GM10847 (cell line): ENCODE measurements around the gene TGFBR2.

ENCODE experiments used
- POLR2A ChIP-seq: IDR thresholded peaks from 2 replicates; pipeline ENCODE4 v1.6.1; 2011; ENCODE audit not compliant: insufficient read length; ENCODE audit errors: extremely low read depth

The TGFBR2 gene

GRCh38 chr3:30596152-30596551 lies 10.2 kb upstream of the TGFBR2 start:
- no peak for TF ChIP-seq POLR2A

GRCh38 chr3:30597131-30597768 lies 9.2 kb upstream of the TGFBR2 start:
- TF ChIP-seq POLR2A, result no peak

DNA sequence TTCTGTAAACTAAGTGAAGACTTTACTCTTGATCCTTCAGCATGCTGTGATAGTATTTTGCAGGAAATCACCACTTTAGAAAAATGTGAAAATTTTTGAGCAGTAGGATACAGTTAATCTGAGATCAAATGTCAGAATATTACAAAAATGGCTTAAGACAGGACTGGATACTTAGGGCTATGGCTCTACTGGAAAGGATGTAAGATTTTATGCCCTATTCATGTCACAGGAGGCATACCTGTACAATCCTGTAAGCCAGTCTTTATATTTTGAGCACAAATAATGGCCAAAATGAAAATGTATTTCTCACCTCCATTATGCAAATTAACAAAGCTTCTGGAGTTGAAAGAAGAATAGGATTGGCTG lies 8.6 kb upstream of the TGFBR2 start:
- TF ChIP-seq POLR2A, result no peak

DNA sequence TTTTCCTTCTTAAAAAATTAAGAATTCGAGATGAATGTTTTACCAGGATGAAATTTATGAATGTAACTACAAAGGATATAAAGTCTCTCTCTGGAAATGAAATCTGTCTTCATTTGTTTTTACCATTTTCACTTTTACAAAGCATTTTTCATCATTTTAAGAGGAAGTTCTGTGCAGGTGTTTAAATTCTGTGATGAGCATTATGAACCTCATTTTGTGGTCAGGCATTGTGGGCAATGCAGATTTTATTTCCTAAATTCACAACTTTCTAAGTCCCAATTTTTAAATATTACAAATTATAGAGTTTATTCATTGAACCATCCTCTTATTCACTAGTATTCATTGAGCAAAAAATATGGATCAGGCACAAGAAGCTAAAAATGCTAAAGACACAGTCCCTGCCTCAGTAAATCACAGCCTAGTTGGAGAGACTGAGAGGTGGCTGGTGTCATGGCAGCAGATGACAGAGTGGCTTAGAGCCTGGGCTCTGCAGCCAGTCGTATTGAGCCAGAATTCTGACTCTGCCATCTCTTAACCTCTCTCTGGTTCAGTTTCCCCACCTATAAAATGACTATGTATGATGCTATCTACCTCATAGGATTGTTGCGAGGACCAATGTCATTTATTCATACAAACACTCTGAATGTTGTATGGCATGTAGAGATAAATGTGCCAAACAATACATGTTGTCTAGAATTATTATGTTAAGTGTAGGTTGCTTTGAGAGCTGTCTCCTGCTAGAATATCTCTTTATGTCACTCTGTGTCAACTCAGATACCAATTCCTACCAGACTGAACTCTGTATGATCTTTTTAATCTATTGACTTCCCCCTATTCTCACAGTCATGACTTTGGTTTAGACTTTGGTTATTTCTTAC lies 7.5 kb upstream of the TGFBR2 start:
- TF ChIP-seq POLR2A, result no peak

DNA sequence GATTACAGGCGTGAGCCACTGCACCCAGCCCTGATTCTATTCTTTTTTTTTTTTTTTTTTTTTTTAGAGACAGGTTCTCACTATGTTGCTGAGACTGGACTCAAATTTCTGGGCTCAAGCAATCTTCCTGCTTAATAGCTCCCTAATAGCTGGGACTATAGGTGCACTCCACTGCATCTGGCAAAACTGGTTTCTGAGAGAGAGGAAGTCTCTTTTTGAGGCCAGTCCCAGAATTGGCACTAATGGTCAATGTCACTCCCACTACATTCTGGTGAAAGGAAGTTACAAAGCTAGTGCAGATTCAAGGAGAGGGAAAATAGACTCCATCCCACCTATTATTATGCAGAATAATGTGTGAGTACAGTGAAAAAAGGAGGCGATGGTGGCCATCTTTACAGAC lies 5.8 kb upstream of the TGFBR2 start:
- no peak for TF ChIP-seq POLR2A

- TF ChIP-seq POLR2A, result no peak
Measured at GRCh38 chr3:30602946-30603345, 3.5 kb upstream of the TGFBR2 start.

GRCh38 chr3:30604093-30604492 lies 2.3 kb upstream of the TGFBR2 start:
- no peak for TF ChIP-seq POLR2A

DNA sequence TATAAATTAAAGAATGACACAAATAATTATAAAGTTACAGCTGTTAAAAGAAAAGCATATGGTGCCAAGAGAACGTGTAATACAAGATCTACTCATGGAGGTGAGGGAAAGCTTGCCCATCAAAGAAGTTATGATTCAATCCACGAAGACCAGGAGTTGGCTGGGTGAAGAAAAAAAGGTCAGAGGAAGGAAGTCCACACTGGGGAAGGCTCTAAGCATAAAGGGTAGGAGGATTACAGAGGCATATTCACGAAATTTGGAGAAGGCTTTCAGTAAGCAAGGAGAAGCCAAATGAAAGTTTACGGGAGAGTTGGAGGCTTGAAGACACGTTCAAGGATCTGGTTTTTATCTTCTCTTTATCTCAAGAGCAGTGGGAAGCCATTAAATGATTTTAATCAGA lies 1.8 kb upstream of the TGFBR2 start:
- no peak for TF ChIP-seq POLR2A

DNA sequence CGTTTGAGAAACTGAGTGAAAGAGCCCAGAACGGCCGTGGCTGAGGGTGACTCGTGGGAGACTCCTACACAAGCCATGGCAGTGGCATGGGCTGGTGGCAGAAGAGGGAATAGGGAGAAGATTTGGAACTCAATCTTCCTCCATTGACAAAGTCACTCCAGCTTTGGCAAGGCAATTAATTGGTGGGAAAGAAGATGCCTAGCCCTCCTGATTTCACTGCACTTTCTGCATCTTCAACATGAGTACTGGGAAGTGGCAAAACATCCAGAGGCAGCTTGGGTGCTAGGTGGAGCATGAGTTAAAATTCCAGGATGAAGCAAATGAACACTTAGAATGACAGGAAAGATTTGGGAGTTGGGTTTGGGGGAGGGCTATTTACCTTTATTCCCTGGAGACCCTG lies 1.4 kb upstream of the TGFBR2 start:
- no peak for TF ChIP-seq POLR2A

DNA sequence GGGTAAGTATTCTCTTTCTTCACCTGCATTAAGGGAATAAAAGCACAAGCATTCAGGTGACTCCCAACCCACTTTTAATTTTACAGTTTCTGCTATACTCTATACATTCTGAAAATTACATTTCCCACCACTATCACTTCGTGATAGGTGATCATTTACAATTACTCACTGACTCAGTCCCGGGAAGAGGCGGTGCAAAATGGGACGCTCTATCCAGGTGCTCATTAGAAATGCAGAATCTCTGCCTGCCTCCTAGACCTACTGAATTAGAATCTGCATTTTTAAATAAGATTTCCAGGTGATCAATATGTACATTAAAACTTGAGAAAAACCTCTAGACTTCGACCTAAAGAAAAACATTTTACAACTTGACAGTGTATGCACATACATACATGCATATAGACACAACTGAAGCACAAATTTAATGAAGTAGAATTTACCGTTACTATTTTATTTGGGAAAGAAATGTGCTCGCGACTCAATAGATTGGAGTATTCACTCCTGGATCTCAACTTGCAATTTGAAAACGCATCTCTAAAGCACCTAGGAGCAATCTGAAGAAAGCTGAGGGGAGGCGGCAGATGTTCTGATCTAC lies 598 bp upstream of the TGFBR2 start:
- no peak for TF ChIP-seq POLR2A

GRCh38 chr3:30607032-30607833 lies 832 bp downstream of the TGFBR2 start:
- TF ChIP-seq POLR2A, result no peak

DNA sequence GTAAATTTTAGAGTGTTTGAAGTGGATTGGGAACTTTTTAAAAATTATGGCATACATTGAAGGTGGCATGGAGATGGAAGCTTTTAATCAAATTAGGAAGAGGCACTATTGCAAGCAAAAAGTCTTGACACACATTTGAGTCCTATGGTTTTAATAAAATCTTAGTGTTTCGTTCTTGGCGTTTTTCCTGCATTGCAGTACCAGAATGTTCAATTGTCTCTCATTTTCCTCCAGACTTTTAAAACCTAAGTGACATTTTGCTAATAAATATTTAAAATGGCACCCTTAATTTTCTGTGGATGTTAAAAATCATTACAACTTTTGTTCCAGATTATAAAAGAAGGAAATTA lies 2.2 kb downstream of the TGFBR2 start:
- no peak for TF ChIP-seq POLR2A

DNA sequence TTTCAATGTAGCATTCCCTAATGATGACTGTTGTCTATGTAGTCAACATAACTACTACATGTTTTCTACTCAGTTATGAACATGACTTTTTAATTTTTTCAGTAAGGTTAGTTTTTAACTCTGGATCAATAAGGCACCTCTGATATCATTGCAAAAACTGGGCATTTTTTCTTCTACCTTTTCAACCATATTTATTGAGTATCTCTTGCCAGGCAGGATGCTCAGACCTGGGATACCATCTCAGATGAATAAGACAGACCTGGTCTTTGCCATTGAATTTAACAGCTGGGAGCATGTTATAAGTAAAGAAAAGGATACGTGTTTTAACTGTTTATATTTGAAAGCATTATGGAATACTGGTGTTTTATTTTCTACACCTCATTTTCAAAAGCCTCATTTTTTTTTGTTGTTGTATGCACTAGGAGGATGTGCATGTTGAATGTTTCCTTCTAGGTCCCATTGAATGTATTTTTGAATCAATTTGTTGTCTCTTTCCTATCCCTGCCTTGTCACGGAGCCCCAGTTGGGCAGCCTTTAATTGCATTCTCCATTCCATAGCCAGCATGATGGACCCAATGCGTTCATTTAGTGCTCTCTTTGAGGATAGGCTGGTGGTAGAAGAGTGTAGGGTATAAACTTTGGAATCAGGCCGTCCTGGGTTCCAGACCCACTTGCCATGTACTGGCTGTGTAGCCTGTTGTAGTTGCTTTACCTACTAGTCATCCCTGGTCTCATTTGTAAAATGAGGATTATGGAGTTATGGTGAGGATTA lies 3.7 kb downstream of the TGFBR2 start:
- no peak for TF ChIP-seq POLR2A

GRCh38 chr3:30610702-30611368 lies 4.4 kb downstream of the TGFBR2 start:
- no peak for TF ChIP-seq POLR2A

DNA sequence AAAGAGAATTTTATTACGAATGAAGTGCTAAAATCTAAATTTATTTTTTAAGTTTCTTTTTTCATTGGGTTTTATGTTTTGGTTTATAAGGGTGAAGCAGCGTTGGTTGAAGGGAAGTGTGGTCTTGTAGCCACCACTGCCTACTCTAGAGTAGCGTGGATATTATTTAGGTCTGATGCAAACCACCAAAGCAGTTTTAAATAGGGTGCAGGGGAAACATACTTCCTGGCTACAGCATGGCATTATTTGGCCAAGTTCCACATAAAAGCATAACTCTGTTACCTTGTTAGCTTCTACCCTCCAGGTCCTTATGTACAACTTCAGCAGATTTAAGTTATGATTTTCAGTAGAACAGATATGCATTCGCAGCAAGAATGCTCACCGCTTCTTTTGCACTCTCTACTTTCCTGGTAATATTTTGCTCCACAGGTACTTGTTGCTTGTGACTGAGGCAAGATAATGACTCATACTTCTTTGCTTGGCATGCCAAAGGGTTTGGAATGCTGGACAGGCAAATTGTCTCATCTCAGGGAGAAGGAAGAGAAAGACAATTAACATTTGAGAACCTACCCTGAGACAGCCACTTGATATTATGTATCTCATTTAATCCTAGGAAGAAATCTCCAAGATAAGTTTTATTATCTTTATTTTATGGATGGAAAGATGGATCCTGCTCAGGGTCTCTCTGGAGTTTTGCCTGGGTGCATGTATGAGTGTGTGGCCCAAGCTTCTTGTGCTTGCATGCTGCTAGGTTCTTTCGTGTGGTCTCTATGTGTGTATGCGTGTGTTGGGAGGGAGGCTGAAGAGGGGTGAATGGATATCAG lies 5.4 kb downstream of the TGFBR2 start:
- no peak for TF ChIP-seq POLR2A
